Pancreas (tissue), 10 donors: Measurements from ENCODE around the gene TMEM200A. TPM values are rescaled to one million over a fixed set of nuclear protein-coding genes. Genes with fewer than 3 reads are reported as not detected.

Experiments
- ATAC-seq, 4 donors: fragments of 200-7000 bp; cut with Tn5 transposase; one replicate each; pipeline versions ENCODE4 v1.8.0 to v1.9.1; 2020; ENCODE audit warnings: mild to moderate bottlenecking in 4 of 4, moderate library complexity in 4 of 4
- DNase-seq, 6 donors: peaks; one replicate each; pipeline ENCODE4 v3.0.0-alpha.2; 2020
- FAIRE-seq: peaks from 2 replicates; lab custom pipeline; 2012; peaks lifted over from hg19 to GRCh38; lab: Jason Lieb, UNC
- H3K27ac ChIP-seq, 4 donors: fragments of 200-600 bp; sonication (generic); 1 replicate in 3 of 4; 2 replicates in 1 of 4; pipeline versions ENCODE4 v1.5.0 to v1.8.0; 2020
- H3K27me3 ChIP-seq, 4 donors: fragments of 200-600 bp; one replicate each; pipeline ENCODE4 v1.8.0; 2021
- H3K36me3 ChIP-seq, 3 donors: fragments of 200-600 bp; sonication (generic) in 1 of 3; one replicate each; pipeline versions ENCODE4 v1.5.0 to v1.8.0; 2020 to 2021
- H3K4me1 ChIP-seq, 3 donors: fragments of 200-600 bp; one replicate each; pipeline ENCODE4 v1.8.0; 2021
- H3K4me3 ChIP-seq, 4 donors: fragments of 200-600 bp; sonication (generic) in 2 of 4; one replicate each; pipeline versions ENCODE4 v1.5.0 to v1.8.0; 2020 to 2021
- H3K9me3 ChIP-seq, 4 donors: fragments of 200-600 bp; one replicate each; pipeline ENCODE4 v1.8.0; 2021
- WGBS, 2 donors: extraction: QIAGEN DNeasy Blood & Tissue Kit; methylation state at CpG; one replicate each; pipeline ENCODE4 v1.1.7; 2013; 5-methylcytosine and 5-hydroxymethylcytosine counted together
- intact Hi-C, 3 donors: fragments of 100-400 bp; cut with DNase I; formaldehyde crosslinking; loops; one replicate each; pipeline versions ENCODE4 v1.11.1 to v1.14.2; 2022
- polyA plus RNA-seq, 2 donors: library from polyadenylated mRNA; stranded (reverse); fragments of 200-250 nt; gene quantifications; one replicate each; pipeline ENCODE4 v1.2.3, GENCODE V29; 2013
- total RNA-seq, 6 donors: library from RNA; stranded (reverse); fragmentation: NEBNext Ultra II Directional in 4 of 6; extraction: Animal tissue kit (Norgen Biotek cat#: 25700) in 4 of 6; gene quantifications; one replicate each; pipeline versions ENCODE4 v1.2.1 to v1.2.4, GENCODE V29; 2021 to 2023
- TF ChIP-seq, protein P1 (sequence below), 4 donors: fragments of 200-600 bp; sonication (generic) in 3 of 4; IDR thresholded peaks; one replicate each; pipeline versions ENCODE4 v1.5.0 to v1.8.0; 2021; ENCODE audit warnings: antibody characterized with exemption in 4 of 4
- donor health status: healthy with polysubstance abuse.
- donor health status: DM: no; HTN: no; CAD: no; lungs with moderate emphysema.
- donor health status: DM: no; HTN: no; CAD: no.
- donor health status: control.
- donor health status: control.
- donor health status: Bipolar disorder and iron deficiency.
- donor health status: DM: yes; HTN: yes; CAD: no.
- donor health status: DM: no; HTN: no; CAD: no.
- donor health status: DM: no; HTN: no; CAD: no.
- donor health status: DM: yes; HTN: yes; CAD: no.

The TMEM200A gene
- total and polyA plus RNA-seq, 8 donors = 0.32 to 7.3 (median 1.3) TPM

DNA sequence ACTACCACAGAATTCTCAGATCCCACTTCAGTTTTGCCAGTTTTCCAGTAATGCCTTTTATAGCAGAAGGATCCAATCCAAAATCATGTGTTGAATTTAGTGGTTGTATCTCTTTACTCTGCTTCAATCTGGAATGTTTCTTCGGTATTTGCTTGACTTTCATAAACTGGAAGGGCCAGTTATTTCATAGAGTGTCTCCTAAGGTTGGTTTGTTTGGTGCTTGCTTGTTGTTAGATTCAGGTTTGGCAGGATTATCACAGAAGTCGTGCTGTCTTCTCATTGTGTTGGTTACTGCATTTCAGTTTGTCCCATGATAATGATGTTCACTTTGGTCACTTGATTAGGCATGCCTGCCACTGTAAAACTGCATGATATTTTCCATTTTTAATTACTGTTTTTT is 45.7 kb downstream of the TMEM200A start:
- Histone ChIP-seq H3K9me3 (no peaks in the 10 kb centered on the region), H3K27ac (no peak overlapping the region), H3K27me3 (no peaks in the 10 kb centered on the region), H3K4me1 (no peaks in the 10 kb centered on the region), H3K4me3 (no peak overlapping the region), H3K36me3 (no peaks in the 10 kb centered on the region)
- DNase-seq = no peak
- TF ChIP-seq, protein P1, sequence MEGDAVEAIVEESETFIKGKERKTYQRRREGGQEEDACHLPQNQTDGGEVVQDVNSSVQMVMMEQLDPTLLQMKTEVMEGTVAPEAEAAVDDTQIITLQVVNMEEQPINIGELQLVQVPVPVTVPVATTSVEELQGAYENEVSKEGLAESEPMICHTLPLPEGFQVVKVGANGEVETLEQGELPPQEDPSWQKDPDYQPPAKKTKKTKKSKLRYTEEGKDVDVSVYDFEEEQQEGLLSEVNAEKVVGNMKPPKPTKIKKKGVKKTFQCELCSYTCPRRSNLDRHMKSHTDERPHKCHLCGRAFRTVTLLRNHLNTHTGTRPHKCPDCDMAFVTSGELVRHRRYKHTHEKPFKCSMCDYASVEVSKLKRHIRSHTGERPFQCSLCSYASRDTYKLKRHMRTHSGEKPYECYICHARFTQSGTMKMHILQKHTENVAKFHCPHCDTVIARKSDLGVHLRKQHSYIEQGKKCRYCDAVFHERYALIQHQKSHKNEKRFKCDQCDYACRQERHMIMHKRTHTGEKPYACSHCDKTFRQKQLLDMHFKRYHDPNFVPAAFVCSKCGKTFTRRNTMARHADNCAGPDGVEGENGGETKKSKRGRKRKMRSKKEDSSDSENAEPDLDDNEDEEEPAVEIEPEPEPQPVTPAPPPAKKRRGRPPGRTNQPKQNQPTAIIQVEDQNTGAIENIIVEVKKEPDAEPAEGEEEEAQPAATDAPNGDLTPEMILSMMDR (IDR thresholded peaks at IDR 0.05) = no peak
- no peak for FAIRE-seq
- intact Hi-C loops = no loop called here
- 61 to 74% methylated on average over 2 of the region's 2 CpGs for WGBS, 2 donors
- ATAC-seq = no peak

GRCh38 chr6:130412556-130413290 is 46.9 kb downstream of the TMEM200A start:
- H3K4me3 ChIP-seq = no peak overlapping the region
- no peaks in the 10 kb centered on the region for H3K36me3 ChIP-seq
- no peaks in the 10 kb centered on the region for H3K9me3 ChIP-seq
- ATAC-seq (no peak), DNase-seq (no peak), FAIRE-seq (no peak)
- no peak overlapping the region for H3K27ac ChIP-seq
- no peaks in the 10 kb centered on the region for H3K27me3 ChIP-seq
- 31 to 57% methylated on average over 1 of the region's 1 CpG for WGBS, 2 donors
- intact Hi-C loops = no loop called here
- no peaks in the 10 kb centered on the region for H3K4me1 ChIP-seq
- TF ChIP-seq, protein P1 (IDR thresholded peaks at IDR 0.05) = no peak

DNA sequence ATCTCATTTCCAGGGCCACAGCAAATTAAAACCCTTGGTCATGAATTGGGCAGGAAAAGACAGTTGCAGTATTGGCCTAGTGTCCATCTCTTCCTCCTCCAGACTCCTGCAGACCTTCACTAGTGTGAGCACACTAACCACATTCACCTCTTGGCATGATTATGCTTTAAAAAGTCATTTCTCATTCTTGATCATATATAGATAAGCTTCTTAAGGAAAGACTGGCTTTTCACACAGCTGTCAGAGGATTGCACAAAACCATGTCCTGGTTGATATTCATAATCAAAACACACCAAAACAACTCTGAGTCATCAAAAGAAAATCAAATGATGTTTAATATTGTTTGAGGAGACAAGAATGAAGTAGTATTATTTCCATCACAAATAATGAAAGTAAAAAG is 52.1 kb downstream of the TMEM200A start:
- ATAC-seq (no peak), FAIRE-seq (no peak)
- TF ChIP-seq, protein P1 (IDR thresholded peaks at IDR 0.05) = no peak

DNA sequence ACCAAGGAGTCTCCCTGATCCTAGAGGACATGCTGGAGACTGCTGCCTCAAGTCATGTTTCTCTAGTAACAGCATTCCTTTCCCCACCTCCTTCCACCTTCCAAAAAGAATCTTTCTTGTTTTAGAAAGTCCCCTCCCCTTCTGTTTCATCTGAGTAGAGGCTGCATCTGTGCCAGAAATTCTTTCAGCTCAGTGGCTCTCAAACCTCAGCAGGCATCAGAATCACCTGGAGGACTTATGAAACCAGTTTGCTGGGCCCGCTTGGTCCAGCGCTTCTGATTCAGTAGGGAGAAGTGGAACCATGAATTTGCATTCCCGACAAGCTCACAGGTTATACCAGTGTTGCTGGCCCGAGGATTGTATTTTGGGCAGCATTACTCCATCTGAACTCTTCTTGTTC is 55.1 kb downstream of the TMEM200A start:
- ATAC-seq (no peak), DNase-seq (no peak), FAIRE-seq (no peak)
- intact Hi-C loops = no loop called here
- no peaks in the 10 kb centered on the region for H3K9me3 ChIP-seq
- no peaks in the 10 kb centered on the region for H3K36me3 ChIP-seq
- TF ChIP-seq, protein P1 (IDR thresholded peaks at IDR 0.05) = no peak
- H3K27me3 ChIP-seq = no peaks in the 10 kb centered on the region
- no peak overlapping the region for H3K4me3 ChIP-seq
- no peak overlapping the region for H3K27ac ChIP-seq
- 76 to 90% methylated on average over 4 of the region's 4 CpGs for WGBS, 2 donors
- no peaks in the 10 kb centered on the region for H3K4me1 ChIP-seq

More for the DNA sequence above, 52.1 kb downstream of the TMEM200A start:
- Histone ChIP-seq H3K4me3 (no peak overlapping the region), H3K27ac (no peak overlapping the region), H3K27me3 (no peaks in the 10 kb centered on the region), H3K4me1 (no peaks in the 10 kb centered on the region), H3K36me3 (no peaks in the 10 kb centered on the region), H3K9me3 (no peaks in the 10 kb centered on the region)
- DNase-seq = no peak
- intact Hi-C loops = no loop called here

- Histone ChIP-seq H3K9me3 (no peaks in the 10 kb centered on the region), H3K27me3 (no peaks in the 10 kb centered on the region), H3K27ac (no peak overlapping the region), H3K4me3 (no peak overlapping the region), H3K36me3 (no peaks in the 10 kb centered on the region), H3K4me1 (no peaks in the 10 kb centered on the region)
- ATAC-seq (no peak), FAIRE-seq (no peak), DNase-seq (no peak)
- TF ChIP-seq, protein P1 (IDR thresholded peaks at IDR 0.05) = no peak
- intact Hi-C loops = no loop called here
- WGBS, 2 donors = 75 to 78% methylated on average over 1 of the region's 1 CpG
Measured at GRCh38 chr6:130421585-130421984, 55.8 kb downstream of the TMEM200A start.
